IPS-18a (cell line): ENCODE data around the gene PTGDR.

Experiments
- H3K27ac ChIP-seq: one replicate; pipeline ENCODE4 v1.5.1; 2013; ENCODE audit warnings: low read length
- H3K27me3 ChIP-seq: one replicate; pipeline ENCODE4 v1.6.1; 2013; ENCODE audit warnings: mild to moderate bottlenecking, low read length; ENCODE audit not compliant: control insufficient read depth, insufficient read depth
- H3K36me3 ChIP-seq: one replicate; pipeline ENCODE4 v1.6.1; 2013; ENCODE audit warnings: low read depth, low read length; ENCODE audit not compliant: control insufficient read depth
- H3K4me1 ChIP-seq: one replicate; pipeline ENCODE4 v1.6.1; 2013; ENCODE audit warnings: low read depth, low read length; ENCODE audit not compliant: control insufficient read depth
- H3K4me3 ChIP-seq: one replicate; pipeline ENCODE4 v1.5.1; 2013; ENCODE audit warnings: low read length
- H3K9ac ChIP-seq: one replicate; pipeline ENCODE4 v1.6.1; 2013; ENCODE audit warnings: mild to moderate bottlenecking, low read length, moderate library complexity
- H3K9me3 ChIP-seq: one replicate; pipeline ENCODE4 v1.6.1; 2013; ENCODE audit warnings: low read depth, low read length; ENCODE audit not compliant: control insufficient read depth

Gene PTGDR, protein sequence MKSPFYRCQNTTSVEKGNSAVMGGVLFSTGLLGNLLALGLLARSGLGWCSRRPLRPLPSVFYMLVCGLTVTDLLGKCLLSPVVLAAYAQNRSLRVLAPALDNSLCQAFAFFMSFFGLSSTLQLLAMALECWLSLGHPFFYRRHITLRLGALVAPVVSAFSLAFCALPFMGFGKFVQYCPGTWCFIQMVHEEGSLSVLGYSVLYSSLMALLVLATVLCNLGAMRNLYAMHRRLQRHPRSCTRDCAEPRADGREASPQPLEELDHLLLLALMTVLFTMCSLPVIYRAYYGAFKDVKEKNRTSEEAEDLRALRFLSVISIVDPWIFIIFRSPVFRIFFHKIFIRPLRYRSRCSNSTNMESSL

DNA sequence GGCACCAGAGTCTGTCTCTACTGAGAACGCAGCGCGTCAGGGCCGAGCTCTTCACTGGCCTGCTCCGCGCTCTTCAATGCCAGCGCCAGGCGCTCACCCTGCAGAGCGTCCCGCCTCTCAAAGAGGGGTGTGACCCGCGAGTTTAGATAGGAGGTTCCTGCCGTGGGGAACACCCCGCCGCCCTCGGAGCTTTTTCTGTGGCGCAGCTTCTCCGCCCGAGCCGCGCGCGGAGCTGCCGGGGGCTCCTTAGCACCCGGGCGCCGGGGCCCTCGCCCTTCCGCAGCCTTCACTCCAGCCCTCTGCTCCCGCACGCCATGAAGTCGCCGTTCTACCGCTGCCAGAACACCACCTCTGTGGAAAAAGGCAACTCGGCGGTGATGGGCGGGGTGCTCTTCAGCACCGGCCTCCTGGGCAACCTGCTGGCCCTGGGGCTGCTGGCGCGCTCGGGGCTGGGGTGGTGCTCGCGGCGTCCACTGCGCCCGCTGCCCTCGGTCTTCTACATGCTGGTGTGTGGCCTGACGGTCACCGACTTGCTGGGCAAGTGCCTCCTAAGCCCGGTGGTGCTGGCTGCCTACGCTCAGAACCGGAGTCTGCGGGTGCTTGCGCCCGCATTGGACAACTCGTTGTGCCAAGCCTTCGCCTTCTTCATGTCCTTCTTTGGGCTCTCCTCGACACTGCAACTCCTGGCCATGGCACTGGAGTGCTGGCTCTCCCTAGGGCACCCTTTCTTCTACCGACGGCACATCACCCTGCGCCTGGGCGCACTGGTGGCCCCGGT, at the start of gene PTGDR:
TSS of gene PTGDR (plus strand) at position 198 of the 778 bp plus-strand sequence. CDS start at position 315, 117 bp downstream.
- peaks cover 12% of the 10 kb centered on the region for H3K4me1 ChIP-seq
- no peak within 1 kb of the TSS for H3K27ac ChIP-seq
- peaks cover 63% of the 10 kb centered on the region for H3K27me3 ChIP-seq
- peak within 1 kb of the TSS; percentile 72 for H3K4me3 ChIP-seq
- H3K9ac ChIP-seq, result peak within 1 kb of the TSS; percentile 12
- no peaks in the 10 kb centered on the region for H3K9me3 ChIP-seq
- H3K36me3 ChIP-seq, result no peaks in the 10 kb centered on the region

DNA sequence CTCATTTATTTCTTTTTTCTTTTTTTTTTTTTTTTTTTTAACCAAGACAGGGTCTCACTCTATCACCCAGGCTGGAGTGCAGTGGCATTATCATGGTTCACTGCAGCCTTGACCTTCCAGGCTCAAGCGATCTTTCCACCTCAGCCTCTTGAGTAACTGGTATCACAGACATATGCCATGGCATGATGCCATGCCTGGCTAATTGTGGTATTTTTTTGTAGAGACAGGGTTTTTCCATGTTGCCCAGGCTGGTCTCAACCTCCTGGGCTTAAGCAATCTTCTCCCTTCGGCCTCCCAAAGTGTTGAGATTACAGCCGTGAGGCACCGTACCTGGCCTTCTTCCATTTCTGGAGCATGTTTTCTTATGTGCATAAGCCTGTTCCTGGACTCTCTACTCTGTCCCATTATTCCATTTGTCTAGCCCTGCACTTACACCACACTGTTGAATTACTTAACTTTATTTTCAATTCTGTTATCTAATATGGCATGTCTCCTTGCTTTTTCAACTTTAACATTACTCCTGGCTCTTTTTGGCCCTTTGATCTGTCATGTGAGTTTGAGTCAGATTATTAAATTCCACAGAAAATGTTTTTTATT, 47.9 kb upstream of the PTGDR start:
- H3K27me3 ChIP-seq, result no peaks in the 10 kb centered on the region
- no peak overlapping the region for H3K9ac ChIP-seq
- H3K4me1 ChIP-seq, result no peaks in the 10 kb centered on the region
- H3K9me3 ChIP-seq, result no peaks in the 10 kb centered on the region
- no peak overlapping the region for H3K4me3 ChIP-seq
- no peaks in the 10 kb centered on the region for H3K36me3 ChIP-seq
- no peak overlapping the region for H3K27ac ChIP-seq

DNA sequence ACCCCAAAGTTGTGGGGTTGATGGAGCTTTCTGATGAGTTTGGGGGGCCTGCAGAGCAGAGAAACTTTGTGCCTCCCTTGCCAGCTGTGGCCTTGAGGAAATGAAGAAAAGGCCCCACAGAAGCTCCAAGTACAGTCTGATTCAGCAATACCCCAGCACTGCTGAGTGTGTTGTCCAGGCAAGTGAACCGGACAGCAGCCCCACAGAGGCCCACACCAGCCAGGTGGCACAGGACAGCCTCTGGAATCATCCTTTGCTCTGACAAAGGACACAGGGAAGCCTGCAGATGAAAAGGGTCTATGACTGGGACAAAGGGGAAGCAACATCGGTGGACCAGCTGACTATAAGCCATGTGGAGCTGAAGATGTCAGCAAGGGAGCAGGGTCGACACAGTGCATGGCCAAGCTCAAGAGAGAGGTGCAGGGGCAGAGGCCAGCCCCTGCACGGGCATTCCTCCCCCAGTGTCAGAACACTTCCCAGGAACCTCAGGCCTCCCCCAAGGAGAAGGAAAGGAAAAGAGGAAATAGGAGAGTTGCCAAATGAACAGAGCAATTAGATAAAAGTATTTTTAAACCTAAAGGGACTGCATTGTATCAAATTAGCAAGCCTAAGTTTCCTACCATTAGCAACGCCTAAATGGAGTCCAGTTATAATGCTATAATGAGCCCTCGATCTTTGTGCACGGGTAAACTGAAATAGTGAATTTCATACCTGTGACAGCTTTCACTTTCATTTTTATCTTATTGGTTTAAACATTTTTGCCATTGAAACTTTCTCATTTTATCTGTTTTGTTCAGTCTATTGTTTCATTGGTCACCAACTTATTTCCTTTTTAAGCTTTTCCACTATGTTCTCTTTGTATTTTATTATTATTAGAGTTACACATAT, 46.3 kb upstream of the PTGDR start:
- Histone ChIP-seq H3K4me3 (no peak overlapping the region), H3K36me3 (no peaks in the 10 kb centered on the region), H3K27ac (no peak overlapping the region), H3K27me3 (no peaks in the 10 kb centered on the region), H3K9me3 (no peaks in the 10 kb centered on the region), H3K9ac (no peak overlapping the region), H3K4me1 (no peaks in the 10 kb centered on the region)

DNA sequence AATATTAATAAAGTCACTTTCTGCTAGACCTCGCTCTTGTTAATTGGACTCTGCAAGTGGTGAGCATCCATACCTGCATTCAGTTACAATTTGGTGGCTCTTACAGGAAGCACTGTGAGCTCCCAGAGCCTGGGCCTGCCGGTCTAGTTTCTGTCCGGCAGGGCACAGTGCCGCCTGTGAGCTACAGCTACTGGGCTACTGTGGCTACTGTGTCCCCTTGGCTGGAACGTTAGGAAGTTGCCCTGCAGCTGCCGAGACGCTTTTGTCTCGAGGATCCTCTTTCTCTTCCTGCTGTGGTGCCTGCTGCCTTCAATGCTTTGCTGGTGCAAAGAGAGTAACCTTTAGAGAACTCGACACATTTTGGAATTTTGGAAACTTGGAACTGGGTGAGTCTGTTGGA, 44.6 kb upstream of the PTGDR start:
- H3K27me3 ChIP-seq, result no peaks in the 10 kb centered on the region
- no peaks in the 10 kb centered on the region for H3K36me3 ChIP-seq
- no peak overlapping the region for H3K9ac ChIP-seq
- no peak overlapping the region for H3K4me3 ChIP-seq
- no peaks in the 10 kb centered on the region for H3K9me3 ChIP-seq
- no peak overlapping the region for H3K27ac ChIP-seq
- H3K4me1 ChIP-seq, result no peaks in the 10 kb centered on the region

DNA sequence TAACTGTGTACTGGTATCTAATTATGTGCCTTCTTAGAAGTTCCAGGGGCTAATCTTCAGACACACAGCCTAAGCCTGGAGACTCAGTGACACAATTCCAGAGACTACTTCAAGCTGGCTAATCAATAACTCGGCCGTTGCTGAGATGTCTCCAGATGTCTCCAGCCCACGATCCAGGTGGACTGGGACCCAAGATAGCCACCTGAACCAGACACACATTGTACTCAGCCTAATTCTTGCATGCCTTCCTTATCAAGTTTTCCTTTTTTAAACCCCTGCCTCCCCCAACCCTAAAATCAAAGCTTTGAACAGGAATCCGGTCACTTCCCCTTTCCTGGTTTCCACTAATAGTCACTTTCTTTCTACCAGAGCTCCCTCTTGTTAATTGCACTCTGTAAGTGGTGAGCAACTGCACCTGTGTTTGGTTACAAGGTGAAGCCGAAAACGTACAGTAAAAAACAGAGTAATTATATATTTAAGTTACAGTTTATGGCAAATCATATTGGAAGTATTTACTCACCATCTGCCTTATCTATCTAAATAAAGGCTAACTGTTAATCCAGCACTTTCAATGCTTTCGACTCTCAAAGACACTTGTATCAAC, 39.8 kb upstream of the PTGDR start:
- Histone ChIP-seq H3K9me3 (no peaks in the 10 kb centered on the region), H3K36me3 (no peaks in the 10 kb centered on the region), H3K4me3 (no peak overlapping the region), H3K4me1 (no peaks in the 10 kb centered on the region), H3K27ac (no peak overlapping the region), H3K27me3 (no peaks in the 10 kb centered on the region), H3K9ac (no peak overlapping the region)

DNA sequence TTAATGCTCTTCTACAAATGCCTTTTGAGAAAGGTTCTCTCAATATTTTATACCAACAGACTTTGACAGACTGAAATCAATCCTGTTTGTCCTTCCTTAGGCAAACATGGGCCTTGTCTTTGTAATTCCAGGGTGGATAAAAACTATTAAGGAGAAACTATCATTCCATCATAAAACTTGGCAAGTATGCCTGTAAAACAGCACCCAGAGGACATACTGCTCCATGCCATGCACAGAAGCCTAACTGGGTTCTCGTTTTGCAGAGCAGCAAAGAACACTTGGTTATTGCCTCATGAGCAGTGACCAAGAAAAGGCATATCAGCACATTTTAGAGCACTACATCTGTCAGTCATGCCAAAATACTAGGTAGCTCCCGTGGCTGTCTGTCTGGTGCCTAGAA, 33.8 kb upstream of the PTGDR start:
- Histone ChIP-seq H3K9me3 (no peaks in the 10 kb centered on the region), H3K4me1 (peaks cover 3% of the 10 kb centered on the region), H3K36me3 (no peaks in the 10 kb centered on the region), H3K4me3 (no peak overlapping the region), H3K27me3 (no peaks in the 10 kb centered on the region), H3K9ac (no peak overlapping the region), H3K27ac (no peak overlapping the region)

DNA sequence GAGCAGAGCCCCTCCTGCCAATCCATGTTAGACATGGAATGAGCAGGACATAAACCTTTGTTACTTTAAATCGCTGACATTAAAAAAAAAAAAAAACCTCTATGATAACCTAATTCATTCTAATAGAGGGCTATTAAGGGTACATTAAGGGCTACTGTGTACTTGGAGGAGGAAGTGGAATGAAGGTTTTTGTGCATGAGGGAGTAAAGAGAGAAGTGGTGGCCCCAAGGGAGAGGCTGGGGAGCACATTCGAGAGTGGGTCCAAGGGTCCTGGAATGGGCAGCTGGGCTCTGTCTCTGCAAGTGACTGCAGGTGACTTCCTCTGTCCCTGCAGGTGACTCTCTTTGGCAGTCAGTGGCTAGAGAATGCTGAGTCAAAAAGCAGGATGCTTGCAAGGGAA, 32.1 kb upstream of the PTGDR start:
- no peaks in the 10 kb centered on the region for H3K9me3 ChIP-seq
- no peak overlapping the region for H3K9ac ChIP-seq
- H3K4me3 ChIP-seq, result no peak overlapping the region
- no peaks in the 10 kb centered on the region for H3K36me3 ChIP-seq
- peaks cover 3% of the 10 kb centered on the region for H3K4me1 ChIP-seq
- no peak overlapping the region for H3K27ac ChIP-seq
- no peaks in the 10 kb centered on the region for H3K27me3 ChIP-seq

DNA sequence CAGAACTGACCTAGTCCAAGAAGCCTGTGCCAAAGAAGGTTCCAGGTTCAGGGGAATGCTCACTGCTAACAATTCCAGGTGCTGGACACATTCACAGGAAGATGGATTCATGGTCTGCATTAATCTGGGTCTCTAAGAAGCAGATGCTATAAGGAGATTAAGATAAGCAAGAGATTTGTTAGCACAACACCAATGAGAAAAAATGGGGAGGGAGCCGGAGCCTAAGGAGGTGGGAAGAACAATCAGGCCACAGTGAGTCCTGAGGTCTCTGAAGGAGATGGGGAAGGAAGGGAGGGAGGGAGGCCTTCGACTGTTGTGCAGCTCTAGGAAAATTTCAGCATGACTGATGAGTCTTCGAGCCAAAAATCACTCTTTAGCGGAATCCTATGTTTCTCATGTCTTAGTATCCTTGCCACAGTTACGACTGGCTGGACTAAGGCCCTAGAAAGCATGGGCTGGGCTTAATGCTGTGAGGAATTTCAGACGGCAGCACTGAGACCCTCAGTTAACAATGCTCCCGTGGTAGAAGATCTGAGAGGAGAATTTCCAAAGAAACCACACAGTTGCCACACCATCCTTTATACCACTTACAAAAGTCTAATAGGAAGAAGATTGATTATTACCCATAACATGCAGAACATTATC, 31.5 kb upstream of the PTGDR start:
- H3K36me3 ChIP-seq, result no peaks in the 10 kb centered on the region
- peaks cover 3% of the 10 kb centered on the region for H3K4me1 ChIP-seq
- H3K4me3 ChIP-seq, result no peak overlapping the region
- no peaks in the 10 kb centered on the region for H3K27me3 ChIP-seq
- H3K9ac ChIP-seq, result no peak overlapping the region
- H3K9me3 ChIP-seq, result no peaks in the 10 kb centered on the region
- no peak overlapping the region for H3K27ac ChIP-seq

DNA sequence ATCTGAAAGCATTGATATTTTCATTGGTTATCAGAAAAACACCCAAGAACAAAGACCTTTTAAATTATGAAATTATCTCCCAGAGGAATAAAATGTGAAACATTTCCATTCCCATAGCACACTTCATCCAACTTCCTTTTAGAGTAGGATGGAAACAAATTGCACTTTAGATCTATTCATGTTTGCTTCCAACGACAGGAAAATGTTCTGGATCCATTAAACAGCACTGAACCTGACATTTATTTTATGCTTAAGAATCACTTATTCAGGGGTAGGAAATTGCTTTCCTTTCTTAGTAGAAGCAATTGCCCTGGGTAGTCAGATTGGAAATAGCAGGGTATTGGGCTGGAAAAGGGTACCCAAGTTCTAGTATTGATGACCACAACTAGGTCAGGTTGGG, 28.8 kb upstream of the PTGDR start:
- H3K9me3 ChIP-seq, result no peaks in the 10 kb centered on the region
- H3K9ac ChIP-seq, result no peak overlapping the region
- no peak overlapping the region for H3K27ac ChIP-seq
- H3K4me3 ChIP-seq, result no peak overlapping the region
- H3K27me3 ChIP-seq, result no peaks in the 10 kb centered on the region
- H3K36me3 ChIP-seq, result no peaks in the 10 kb centered on the region
- H3K4me1 ChIP-seq, result peaks cover 3% of the 10 kb centered on the region

DNA sequence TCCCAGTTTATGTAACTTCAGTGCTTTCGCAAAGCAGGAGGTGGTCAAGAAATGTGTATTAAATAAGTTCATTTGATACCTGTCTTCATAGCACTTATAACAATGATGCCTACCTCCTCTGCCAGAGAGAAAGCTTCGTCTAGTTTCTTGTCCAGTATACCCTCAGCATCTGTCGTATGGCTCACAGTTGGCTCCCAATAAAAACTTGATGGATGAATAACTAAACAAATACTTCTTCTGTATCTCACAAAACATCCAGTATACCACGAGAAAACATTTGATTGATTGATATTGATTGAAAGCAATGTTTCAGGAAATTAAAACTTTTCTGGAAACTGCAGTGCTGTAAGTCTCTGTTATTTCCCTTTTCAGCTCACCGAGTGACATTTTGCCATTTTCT, 26.9 kb upstream of the PTGDR start:
- Histone ChIP-seq H3K27me3 (no peaks in the 10 kb centered on the region), H3K9me3 (no peaks in the 10 kb centered on the region), H3K36me3 (no peaks in the 10 kb centered on the region), H3K4me1 (peaks cover 3% of the 10 kb centered on the region), H3K4me3 (no peak overlapping the region), H3K27ac (no peak overlapping the region), H3K9ac (no peak overlapping the region)
